GM10847 (cell line): ENCODE results near the gene SEC14L2.

ENCODE experiments used
- POLR2A ChIP-seq: IDR thresholded peaks from 2 replicates; pipeline ENCODE4 v1.6.1; 2011; ENCODE audit not compliant: insufficient read length; ENCODE audit errors: extremely low read depth

SEC14L2 gene

GRCh38 chr22:30445438-30446145 lies 48.8 kb downstream of the SEC14L2 start:
- no peak for TF ChIP-seq POLR2A

- TF ChIP-seq POLR2A = no peak
These were observed 50.8 kb downstream of the SEC14L2 start for GRCh38 chr22:30447656-30448055.

GRCh38 chr22:30452861-30453260 lies 56.0 kb downstream of the SEC14L2 start:
- no peak for TF ChIP-seq POLR2A

- no peak for TF ChIP-seq POLR2A
These were observed 57.1 kb downstream of the SEC14L2 start for GRCh38 chr22:30453731-30454510.

GRCh38 chr22:30455075-30455840 lies 58.4 kb downstream of the SEC14L2 start:
- TF ChIP-seq POLR2A = no peak

- no peak for TF ChIP-seq POLR2A
These were observed 61.2 kb downstream of the SEC14L2 start for GRCh38 chr22:30457981-30458380.

- TF ChIP-seq POLR2A = no peak
These were observed 62.6 kb downstream of the SEC14L2 start for GRCh38 chr22:30459181-30460052.

GRCh38 chr22:30460147-30460546 lies 63.3 kb downstream of the SEC14L2 start:
- TF ChIP-seq POLR2A = no peak

- no peak for TF ChIP-seq POLR2A
These were observed 72.3 kb downstream of the SEC14L2 start for GRCh38 chr22:30469165-30469564.

GRCh38 chr22:30470655-30471054 lies 73.8 kb downstream of the SEC14L2 start:
- no peak for TF ChIP-seq POLR2A

- no peak for TF ChIP-seq POLR2A
These were observed 74.9 kb downstream of the SEC14L2 start, which contains the start of gene SEC14L3 for GRCh38 chr22:30471616-30472318. Gene SEC14L3 (minus strand): TSS chr22:30472017. CDS start chr22:30471958, 59 bp downstream.

GRCh38 chr22:30472994-30473720 lies 76.3 kb downstream of the SEC14L2 start:
- TF ChIP-seq POLR2A = no peak

- TF ChIP-seq POLR2A = no peak
These were observed 77.3 kb downstream of the SEC14L2 start for GRCh38 chr22:30474121-30474520.
